OCI-LY7 (cell line): ENCODE measurements around the gene EVA1C. TPM values are rescaled to one million over a fixed set of nuclear protein-coding genes. Genes with fewer than 3 reads are reported as not detected.

Experiments used
- BruUV-seq: library from RNA; stranded (reverse); fragments of 400-500 nt; replicated peaks from 2 replicates; lab custom pipeline; 2021; lab: Mats Ljungman, UMichigan
- CTCF ChIA-PET: fragments of 300-600 bp; sonication (Branson Sonifier 250); formaldehyde crosslinking; loops from one replicate; lab custom pipeline; 2022; ENCODE audit warnings: antibody characterized with exemption; ENCODE audit not compliant: unreplicated experiment; lab: Charles Lee
- POLR2A ChIA-PET: fragments of 300-600 bp; sonication (Branson Sonifier 250); formaldehyde crosslinking; loops from one replicate; lab custom pipeline; 2022; ENCODE audit warnings: antibody characterized with exemption; lab: Charles Lee
- DNase-seq: peaks from one replicate; pipeline ENCODE4 v3.0.0-alpha.2; 2015; ENCODE audit warnings: low spot score
- H2AFZ ChIP-seq: fragments of 200-600 bp; sonication (generic), shearing (Covaris generic); 2 replicates; pipeline ENCODE4 v1.6.1; 2014; ENCODE audit warnings: mild to moderate bottlenecking, antibody characterized with exemption, low read length, moderate library complexity
- H3K27ac ChIP-seq: fragments of 200-600 bp; sonication (generic); 2 replicates; pipeline ENCODE4 v1.5.1; 2014; ENCODE audit warnings: mixed run types, low read depth, mild to moderate bottlenecking, moderate library complexity, low read length, inconsistent platforms; ENCODE audit not compliant: poor library complexity, severe bottlenecking
- H3K36me3 ChIP-seq: fragments of 200-600 bp; sonication (generic); 2 replicates; pipeline ENCODE4 v1.6.1; 2014; ENCODE audit warnings: mild to moderate bottlenecking, antibody characterized with exemption, low read length, moderate library complexity, mixed read lengths; ENCODE audit not compliant: insufficient read depth
- H3K4me1 ChIP-seq: fragments of 200-600 bp; sonication (generic); 2 replicates; pipeline ENCODE4 v1.5.1; 2014; ENCODE audit warnings: mild to moderate bottlenecking, low read length; ENCODE audit not compliant: insufficient read depth, poor library complexity, severe bottlenecking
- H3K4me2 ChIP-seq: fragments of 200-600 bp; sonication (generic); 2 replicates; pipeline ENCODE4 v1.6.1; 2014; ENCODE audit warnings: mild to moderate bottlenecking, low read length
- H3K4me3 ChIP-seq: fragments of 200-600 bp; sonication (generic); 2 replicates; pipeline ENCODE4 v1.5.1; 2014; ENCODE audit warnings: mild to moderate bottlenecking, low read depth, low read length; ENCODE audit not compliant: poor library complexity, severe bottlenecking
- H3K79me2 ChIP-seq: fragments of 200-600 bp; sonication (generic); 2 replicates; pipeline ENCODE4 v1.6.1; 2016; ENCODE audit warnings: low read depth, mild to moderate bottlenecking, low read length, moderate library complexity, mixed read lengths; ENCODE audit not compliant: insufficient read depth
- H3K9me2 ChIP-seq: fragments of 200-600 bp; sonication (generic); 2 replicates; pipeline ENCODE4 v1.6.1; 2016; ENCODE audit warnings: mild to moderate bottlenecking, low read length, mixed read lengths; ENCODE audit not compliant: insufficient read depth
- H3K9me3 ChIP-seq: fragments of 200-600 bp; sonication (generic); 2 replicates; pipeline ENCODE4 v1.6.1; 2014; ENCODE audit warnings: mild to moderate bottlenecking, mixed run types, low read length, mixed read lengths
- H4K20me1 ChIP-seq: fragments of 200-600 bp; sonication (generic); 2 replicates; pipeline ENCODE4 v1.6.1; 2014; ENCODE audit warnings: mild to moderate bottlenecking, antibody characterized with exemption, low read length, moderate library complexity, mixed read lengths; ENCODE audit not compliant: insufficient read depth
- EZH2phosphoT487 ChIP-seq: fragments of 200-600 bp; sonication (generic); IDR thresholded peaks from 2 replicates; pipeline ENCODE4 v1.6.1; 2018; ENCODE audit warnings: low read depth, borderline replicate concordance, mild to moderate bottlenecking, mixed run types, antibody characterized with exemption, low read length, moderate library complexity, mixed read lengths
- intact Hi-C: fragments of 100-400 bp; cut with micrococcal nuclease; formaldehyde crosslinking; loops from one replicate; pipeline ENCODE4 v1.10.0; 2022; ENCODE audit not compliant: unreplicated experiment
- total RNA-seq, 2 experiments: library from RNA; depleted of rRNA in 1 of 2; stranded (reverse); fragments of >200 nt in 1 of 2; shearing (Covaris generic) in 1 of 2; gene quantifications; 2 replicates each; pipeline ENCODE4 v1.2.3, GENCODE V29; 2014 to 2022
- TF ChIP-seq, protein P1 (sequence below): fragments of 200-600 bp; sonication (generic); conservative IDR thresholded peaks from 2 replicates; pipeline ENCODE4 v1.5.1; 2014; ENCODE audit warnings: mild to moderate bottlenecking, antibody characterized with exemption, low read length, moderate library complexity, mixed read lengths

The EVA1C gene
- total RNA-seq, 2 experiments from 2014 or later = not detected

DNA sequence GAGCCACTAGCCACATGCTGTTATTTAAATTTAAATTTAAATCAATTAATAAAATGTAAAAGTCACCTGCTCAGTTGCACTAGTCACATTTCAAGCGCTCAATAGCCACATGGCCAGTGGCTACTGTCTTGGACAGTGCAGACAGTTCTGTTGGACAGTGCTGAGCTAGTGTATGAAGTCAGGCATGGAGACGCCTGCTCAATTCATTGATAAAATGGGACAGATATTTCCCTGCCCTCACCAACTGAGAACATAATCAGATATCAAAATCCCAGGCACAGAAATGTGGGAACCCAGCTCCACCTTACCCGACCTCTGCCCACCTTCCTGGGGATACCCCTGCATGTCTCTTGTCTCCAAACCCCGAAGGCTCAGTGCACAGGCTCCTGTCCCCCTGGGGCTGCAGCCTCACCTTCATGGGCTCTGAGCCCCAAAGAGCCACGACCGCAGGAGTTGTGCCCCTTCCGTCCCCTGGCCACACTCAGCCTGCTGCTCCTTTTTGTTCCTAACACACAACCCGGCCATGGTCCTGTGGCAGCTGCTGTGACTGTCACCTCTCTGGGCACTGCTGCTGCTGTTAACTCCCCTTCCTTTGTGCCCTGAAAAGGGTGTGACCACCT lies 109.3 kb downstream of the EVA1C start:
- Histone ChIP-seq H3K36me3 (no peaks in the 10 kb centered on the region), H3K4me2 (no peak overlapping the region), H3K79me2 (no peaks in the 10 kb centered on the region), H2AFZ (no peak overlapping the region), H4K20me1 (no peaks in the 10 kb centered on the region), H3K27ac (no peak overlapping the region), H3K9me2 (no peaks in the 10 kb centered on the region), H3K9me3 (no peaks in the 10 kb centered on the region), H3K4me3 (no peak overlapping the region), H3K4me1 (no peaks in the 10 kb centered on the region)
- DNase-seq = no peak
- POLR2A ChIA-PET = no interaction called here
- no TSS peak for BruUV-seq
- CTCF ChIA-PET = no interaction called here
- intact Hi-C loops = no loop called here
- no peak for TF ChIP-seq EZH2phosphoT487
- TF ChIP-seq, protein P1, sequence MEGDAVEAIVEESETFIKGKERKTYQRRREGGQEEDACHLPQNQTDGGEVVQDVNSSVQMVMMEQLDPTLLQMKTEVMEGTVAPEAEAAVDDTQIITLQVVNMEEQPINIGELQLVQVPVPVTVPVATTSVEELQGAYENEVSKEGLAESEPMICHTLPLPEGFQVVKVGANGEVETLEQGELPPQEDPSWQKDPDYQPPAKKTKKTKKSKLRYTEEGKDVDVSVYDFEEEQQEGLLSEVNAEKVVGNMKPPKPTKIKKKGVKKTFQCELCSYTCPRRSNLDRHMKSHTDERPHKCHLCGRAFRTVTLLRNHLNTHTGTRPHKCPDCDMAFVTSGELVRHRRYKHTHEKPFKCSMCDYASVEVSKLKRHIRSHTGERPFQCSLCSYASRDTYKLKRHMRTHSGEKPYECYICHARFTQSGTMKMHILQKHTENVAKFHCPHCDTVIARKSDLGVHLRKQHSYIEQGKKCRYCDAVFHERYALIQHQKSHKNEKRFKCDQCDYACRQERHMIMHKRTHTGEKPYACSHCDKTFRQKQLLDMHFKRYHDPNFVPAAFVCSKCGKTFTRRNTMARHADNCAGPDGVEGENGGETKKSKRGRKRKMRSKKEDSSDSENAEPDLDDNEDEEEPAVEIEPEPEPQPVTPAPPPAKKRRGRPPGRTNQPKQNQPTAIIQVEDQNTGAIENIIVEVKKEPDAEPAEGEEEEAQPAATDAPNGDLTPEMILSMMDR = no peak

DNA sequence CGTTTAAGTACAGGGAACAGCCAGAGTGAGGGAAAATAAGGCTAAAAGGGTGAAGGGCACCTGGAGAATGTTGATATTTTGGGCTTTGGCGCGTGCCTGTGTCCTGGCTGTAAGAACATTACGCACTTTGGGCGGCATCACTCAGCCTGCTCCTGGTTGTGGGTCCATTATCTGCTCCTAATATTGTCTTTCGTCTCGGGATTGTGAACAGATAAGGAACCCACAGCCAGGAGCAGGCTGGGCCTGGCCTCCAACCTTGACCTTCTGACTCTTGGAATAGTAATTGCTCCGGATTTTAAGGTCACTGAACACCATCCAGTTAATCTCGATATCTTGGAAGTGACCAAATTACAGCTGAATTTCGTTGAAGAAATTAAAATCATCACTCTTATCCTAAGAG lies 111.0 kb downstream of the EVA1C start:
- Histone ChIP-seq H3K4me3 (no peak overlapping the region), H3K9me2 (no peaks in the 10 kb centered on the region), H3K27ac (no peak overlapping the region), H4K20me1 (no peaks in the 10 kb centered on the region), H3K79me2 (no peaks in the 10 kb centered on the region), H3K9me3 (no peaks in the 10 kb centered on the region), H3K36me3 (no peaks in the 10 kb centered on the region), H3K4me1 (no peaks in the 10 kb centered on the region), H2AFZ (no peak overlapping the region), H3K4me2 (no peak overlapping the region)
- no TSS peak for BruUV-seq
- POLR2A ChIA-PET = no interaction called here
- no peak for DNase-seq
- TF ChIP-seq EZH2phosphoT487 = no peak
- TF ChIP-seq, protein P1 = no peak
- CTCF ChIA-PET = no interaction called here
- intact Hi-C loops = no loop called here

DNA sequence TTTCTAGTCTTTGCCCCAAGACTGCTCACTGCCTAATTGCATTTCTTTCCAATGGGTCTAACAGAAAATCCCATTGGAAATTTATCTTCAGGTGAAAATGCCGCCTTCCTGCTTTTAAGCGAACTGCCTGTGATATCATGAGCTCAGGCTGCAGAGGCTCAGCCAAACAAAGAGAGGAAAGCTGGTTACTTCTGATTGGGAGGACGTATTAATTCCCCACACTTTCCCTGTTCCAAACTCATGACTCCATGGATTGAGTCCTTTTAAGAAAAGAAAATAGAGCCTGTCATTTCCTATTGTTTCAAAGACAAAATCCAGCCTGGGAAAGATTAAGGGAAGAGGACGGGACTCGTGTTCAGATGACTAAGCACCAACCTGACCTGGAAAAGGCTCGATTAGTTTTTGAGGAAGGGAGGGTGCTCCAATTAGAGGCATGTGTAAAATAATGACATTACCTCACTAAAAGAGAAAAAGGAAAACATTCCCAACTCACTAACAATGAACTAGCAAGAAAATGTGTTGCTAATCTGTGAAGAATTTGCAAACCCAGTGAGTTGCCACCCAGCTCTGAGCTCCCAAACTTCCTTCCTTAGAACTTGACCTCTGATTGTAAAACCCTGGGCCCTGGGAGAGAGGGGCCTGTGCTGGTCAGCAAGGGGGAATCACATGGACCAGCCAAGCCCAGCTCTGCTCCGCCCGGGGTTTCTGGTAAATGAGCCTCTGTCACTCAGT lies 111.6 kb downstream of the EVA1C start:
- Histone ChIP-seq H3K36me3 (no peaks in the 10 kb centered on the region), H2AFZ (no peak overlapping the region), H4K20me1 (no peaks in the 10 kb centered on the region), H3K4me2 (no peak overlapping the region), H3K4me3 (no peak overlapping the region), H3K27ac (no peak overlapping the region), H3K9me2 (no peaks in the 10 kb centered on the region), H3K9me3 (no peaks in the 10 kb centered on the region), H3K4me1 (no peaks in the 10 kb centered on the region), H3K79me2 (no peaks in the 10 kb centered on the region)
- POLR2A ChIA-PET = no interaction called here
- BruUV-seq = no TSS peak
- CTCF ChIA-PET = no interaction called here
- TF ChIP-seq, protein P1 = no peak
- no peak for DNase-seq
- intact Hi-C loops = no loop called here
